ENCODE results near the gene GOLT1A.

Gene GOLT1A

GRCh38 chr1:204190212-204191211 is 23.3 kb downstream of the GOLT1A start:
- DNase-seq, result peak in 1 of 2 experiments; percentile 44

- peak in 1 of 2 experiments; percentile 26 for DNase-seq
These were observed 24.7 kb downstream of the GOLT1A start for GRCh38 chr1:204188959-204189639.

GRCh38 chr1:204186597-204186996 is 27.2 kb downstream of the GOLT1A start:
- no peak for DNase-seq

GRCh38 chr1:204181116-204181515 is 32.7 kb downstream of the GOLT1A start:
- DNase-seq, result no peak

- no peak for DNase-seq
These were observed 33.7 kb downstream of the GOLT1A start for GRCh38 chr1:204180133-204180532.

GRCh38 chr1:204178487-204179281 is 35.1 kb downstream of the GOLT1A start:
- DNase-seq, result no peak

- no peak for DNase-seq
These were observed 36.7 kb downstream of the GOLT1A start for GRCh38 chr1:204177133-204177532.

- DNase-seq, result no peak
These were observed 37.7 kb downstream of the GOLT1A start for GRCh38 chr1:204176049-204176448.

- no peak for DNase-seq
These were observed 38.8 kb downstream of the GOLT1A start for GRCh38 chr1:204174958-204175357.

- no peak for DNase-seq
These were observed 41.3 kb downstream of the GOLT1A start for GRCh38 chr1:204172404-204173029.

- DNase-seq, result no peak
These were observed 42.0 kb downstream of the GOLT1A start for GRCh38 chr1:204171751-204172178.

GRCh38 chr1:204170494-204171155 is 43.2 kb downstream of the GOLT1A start:
- no peak for DNase-seq

- no peak for DNase-seq
These were observed 43.9 kb downstream of the GOLT1A start for GRCh38 chr1:204169858-204170257.

- DNase-seq, result no peak
These were observed 46.1 kb downstream of the GOLT1A start for GRCh38 chr1:204167730-204168129.

- DNase-seq, result no peak
These were observed 47.6 kb downstream of the GOLT1A start, which contains the start of gene REN for GRCh38 chr1:204166219-204166618. REN (minus strand) TSS chr1:204166337; CDS start chr1:204166293, 44 bp downstream.

- DNase-seq, result peak; percentile 90
These were observed 51.2 kb downstream of the GOLT1A start for GRCh38 chr1:204162494-204163074.

GRCh38 chr1:204161609-204162493 is 51.9 kb downstream of the GOLT1A start:
- DNase-seq, result no peak

GRCh38 chr1:204157962-204158361 is 55.8 kb downstream of the GOLT1A start:
- DNase-seq, result no peak

- no peak for DNase-seq
These were observed 57.9 kb downstream of the GOLT1A start for GRCh38 chr1:204155881-204156280.

GRCh38 chr1:204154568-204155255 is 59.1 kb downstream of the GOLT1A start:
- no peak for DNase-seq
